ENCODE measurements around the gene TCF7. TPM values are rescaled to one million over a fixed set of nuclear protein-coding genes. Genes with fewer than 3 reads are reported as not detected.
A peak's percentile ranks its signal among the peaks of the same experiment; 100 is the strongest.

Gene TCF7
- total RNA-seq (2021) (8.9 and 13.0 TPM in 2 replicates), Bru-seq, nascent RNA (percentile 42 among the genes with signal in this experiment), BruChase-seq, experiment 1, labeled RNA remaining after a 2-hour chase (percentile 41 among the genes with signal in this experiment), BruChase-seq, experiment 2, labeled RNA remaining after a 6-hour chase (percentile 49 among the genes with signal in this experiment)
- long read RNA-seq, transcript TCF7-201 (10 exons, 3,045 nt): major isoform, 10 of 48 reads
- long read RNA-seq, partial matches to known transcripts: 3 of 48 reads
- long read RNA-seq, other reads (novel, unspliced or antisense): 34 of 48 reads

GRCh38 chr5:134113902-134114875 lies at the start of gene TCF7:
TSS of gene TCF7 (plus strand) at chr5:134114681. CDS start at chr5:134114907, 226 bp downstream.
- TF ChIP-seq CTCF (conservative IDR thresholded peaks at IDR 0.05): no peak
- TF ChIP-seq EZH2 (IDR thresholded peaks at IDR 0.05; ENCODE audit: low read depth): no peak
- Histone ChIP-seq H3K27ac (no peak within 1 kb of the TSS), H3K27me3 (ENCODE audit: insufficient read depth, low read depth) (no peaks in the 10 kb centered on the region), H3K9me2 (ENCODE audit: insufficient read depth) (no peaks in the 10 kb centered on the region), H3F3A (ENCODE audit: insufficient read depth, low read depth) (peaks cover 15% of the 10 kb centered on the region; the same call in 1 of the 2 replicates), H3K4me1 (replicated peaks; ENCODE audit: insufficient read depth) (0 out of 2 replicates have a peak, but pooled peaks cover 6% of the 10 kb centered on the region), H3K9me3 (ENCODE audit: insufficient read depth, low read depth) (no peaks in the 10 kb centered on the region), H4K20me1 (ENCODE audit: insufficient read depth) (no peaks in the 10 kb centered on the region), H3K79me2 (ENCODE audit: low read depth) (no peaks in the 10 kb centered on the region), H3K4me2 (peak within 1 kb of the TSS; percentile 98), H3K36me3 (ENCODE audit: low read depth) (no peaks in the 10 kb centered on the region), H2AFZ (peak within 1 kb of the TSS; percentile 97), H3K4me3 (peak within 1 kb of the TSS; percentile 90)
- POLR2A ChIA-PET (ENCODE audit: unreplicated experiment): interaction anchor here (0.5 to 0.6 kb wide), 4 partner anchors 10 to 827 kb away, joined by 5 to 11 read pairs (median 8); no protein-coding TSS in a partner anchor
- TSS peak; percentile 78 for BruUV-seq (replicated peaks)
- DNase-seq: peak; percentile 50 to 73
- CTCF ChIA-PET: no interaction called here
- intact Hi-C loops (cut with micrococcal nuclease; ENCODE audit: unreplicated experiment): no loop called here

GRCh38 chr5:134069553-134069952 lies 44.9 kb upstream of the TCF7 start:
- TF ChIP-seq EZH2 (IDR thresholded peaks at IDR 0.05; ENCODE audit: low read depth): no peak
- no peak for TF ChIP-seq CTCF (conservative IDR thresholded peaks at IDR 0.05)
- H3K4me2 ChIP-seq: no peak overlapping the region
- no peaks in the 10 kb centered on the region for H4K20me1 ChIP-seq (ENCODE audit: insufficient read depth)
- no peak overlapping the region for H2AFZ ChIP-seq
- H3K4me1 ChIP-seq (replicated peaks; ENCODE audit: insufficient read depth): peaks cover 9% of the 10 kb centered on the region
- no TSS peak for BruUV-seq (replicated peaks)
- H3K36me3 ChIP-seq (ENCODE audit: low read depth): no peaks in the 10 kb centered on the region
- H3K9me2 ChIP-seq (ENCODE audit: insufficient read depth): no peaks in the 10 kb centered on the region
- CTCF ChIA-PET: no interaction called here
- POLR2A ChIA-PET (ENCODE audit: unreplicated experiment): no interaction called here
- no peaks in the 10 kb centered on the region for H3K79me2 ChIP-seq (ENCODE audit: low read depth)
- no peak overlapping the region for H3K27ac ChIP-seq
- no peaks in the 10 kb centered on the region for H3K27me3 ChIP-seq (ENCODE audit: insufficient read depth, low read depth)
- intact Hi-C loops (cut with micrococcal nuclease; ENCODE audit: unreplicated experiment): no loop called here
- no peak overlapping the region for H3K4me3 ChIP-seq
- H3F3A ChIP-seq (ENCODE audit: insufficient read depth, low read depth): peaks cover 29% of the 10 kb centered on the region; the same call in 1 of the 2 replicates
- no peak for DNase-seq
- H3K9me3 ChIP-seq (ENCODE audit: insufficient read depth, low read depth): no peaks in the 10 kb centered on the region

All from PC-9 (cell line).